Occipital lobe (tissue), 2 donors: Measurements from ENCODE around the gene MASP2. TPM values are rescaled to one million over a fixed set of nuclear protein-coding genes. Genes with fewer than 3 reads are reported as not detected.
"Not testable (repeated sequence)": the region's sequence is repeated elsewhere in the genome, so short reads cannot be mapped to it uniquely, and the experiment has no call there.

ENCODE experiments used
- DNase-seq: peaks from one replicate; lab custom pipeline; 2025; lab: John Stamatoyannopoulos, UW
- total RNA-seq: library from RNA; depleted of rRNA; stranded (reverse); fragments of >200 nt; gene quantifications from one replicate; pipeline ENCODE4 v1.2.3, GENCODE V29; 2014

MASP2 gene
- total RNA-seq, 1 donor from 2014 or later, result not detected

DNA sequence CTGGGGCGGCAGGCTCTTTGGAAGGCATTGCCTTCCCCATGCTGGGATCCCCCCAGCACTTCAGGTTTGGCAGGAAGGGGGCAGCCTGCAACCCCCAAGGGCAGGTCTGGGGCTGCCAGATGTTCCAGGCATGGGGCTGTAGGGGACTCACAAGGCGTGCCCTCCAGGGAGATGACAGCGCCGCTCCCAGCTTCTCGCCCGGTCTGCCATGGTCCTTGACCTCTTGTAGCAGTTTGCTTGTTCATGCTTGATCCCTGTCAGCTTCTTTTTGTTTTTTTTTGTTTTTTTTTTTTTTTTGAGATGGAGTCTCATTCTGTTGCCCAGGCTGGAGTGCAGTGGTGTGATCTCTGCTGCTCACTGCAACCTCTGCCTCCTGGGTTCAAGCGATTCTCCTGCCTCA, 56.2 kb downstream of the MASP2 start:
- no peak for DNase-seq

GRCh38 chr1:10989920-10990516, 57.0 kb downstream of the MASP2 start:
- DNase-seq, result not testable (repeated sequence)

DNA sequence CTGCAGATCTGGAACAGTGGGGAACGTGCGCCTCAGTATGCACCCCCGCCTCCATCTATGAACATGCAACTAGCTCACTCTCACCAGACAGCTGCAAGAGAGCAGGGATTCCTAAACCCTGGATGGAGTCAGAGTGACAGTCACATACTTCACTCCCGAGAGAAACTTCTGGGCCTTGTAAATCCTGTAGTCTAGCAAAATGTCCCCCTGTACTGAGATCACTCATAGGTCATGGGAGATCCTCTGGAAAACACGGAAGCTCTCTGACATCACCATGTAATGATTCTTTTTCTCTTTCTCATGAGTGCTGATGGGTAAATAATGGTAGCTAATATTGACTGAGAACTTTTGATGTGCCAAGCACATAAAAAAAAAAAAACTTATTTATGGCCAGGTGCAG, 57.9 kb downstream of the MASP2 start:
- no peak for DNase-seq

GRCh38 chr1:10987840-10988417, 59.1 kb downstream of the MASP2 start:
- no peak for DNase-seq

DNA sequence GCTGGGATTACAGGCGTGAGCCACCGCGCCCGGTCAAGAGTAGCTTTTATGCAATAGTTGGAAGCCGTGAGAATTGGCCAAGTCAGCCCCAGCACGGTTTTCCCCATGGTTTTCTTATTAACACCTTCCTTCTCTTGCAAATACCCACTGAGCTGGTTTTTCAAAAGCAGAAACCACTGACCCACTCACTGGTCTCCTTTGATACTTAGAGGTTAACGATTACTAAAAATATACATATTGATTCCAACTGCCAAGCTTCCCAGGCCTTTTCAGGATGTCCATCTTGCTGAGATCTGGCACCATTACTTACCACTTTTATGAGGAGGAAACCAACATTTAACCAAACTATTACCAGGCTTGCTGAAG, 60.5 kb downstream of the MASP2 start:
- DNase-seq, result no peak

GRCh38 chr1:10980841-10981727, 66.0 kb downstream of the MASP2 start:
- DNase-seq, result peak; percentile 67

GRCh38 chr1:10980094-10980577, 66.9 kb downstream of the MASP2 start:
- DNase-seq, result peak; percentile 76

- DNase-seq, result peak; percentile 57
Measured at GRCh38 chr1:10979483-10979920, 67.5 kb downstream of the MASP2 start.

DNA sequence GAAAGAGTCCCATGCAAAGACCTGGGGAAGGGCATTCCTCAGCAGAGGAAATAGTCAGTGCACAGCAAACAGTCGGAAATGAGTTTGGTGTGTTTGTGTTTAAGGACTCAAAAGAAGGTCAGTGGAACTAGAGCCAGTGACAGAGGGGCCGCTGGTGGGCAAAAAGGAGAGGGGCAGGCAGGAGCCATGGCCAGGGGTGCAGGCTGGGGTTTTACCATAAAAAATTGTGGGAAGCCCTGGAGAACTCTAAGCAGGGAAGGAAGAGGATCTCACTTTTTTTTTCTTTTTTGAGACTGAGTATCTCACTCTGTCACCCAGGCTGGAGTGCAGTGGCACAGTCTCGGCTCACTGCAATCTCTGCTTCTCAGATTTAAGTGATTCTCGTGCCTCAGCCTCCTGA, 68.3 kb downstream of the MASP2 start:
- DNase-seq, result no peak

Other genes with a start within 250 kb of the MASP2 start
- 102 TPM for gene TARDBP, start 34.6 kb downstream of the MASP2 start, total RNA-seq
- gene SRM, start 12.8 kb upstream of the MASP2 start, total RNA-seq, result 10.9 TPM
- gene EXOSC10, start 52.6 kb upstream of the MASP2 start, total RNA-seq, result 44.1 TPM
- gene ANGPTL7, start 142.1 kb upstream of the MASP2 start, total RNA-seq, result not detected
- gene MTOR, start 215.3 kb upstream of the MASP2 start, total RNA-seq, result 32.1 TPM
- gene UBIAD1, start 226.0 kb upstream of the MASP2 start, total RNA-seq, result 14.3 TPM